Head of caudate nucleus (tissue), 42 donors: Measurements from ENCODE around the gene DCAKD.

Experiments
- DNase-seq, 42 donors: peaks; one replicate each; pipeline versions ENCODE4 v3.0.0 to v3.0.0-alpha.2; 2020 to 2021; ENCODE audit warnings: mixed read lengths in 7 of 42
- intact Hi-C: fragments of 100-400 bp; cut with DNase I; formaldehyde crosslinking; loops from one replicate; pipeline ENCODE4 v1.15.0; 2022

Gene DCAKD, protein sequence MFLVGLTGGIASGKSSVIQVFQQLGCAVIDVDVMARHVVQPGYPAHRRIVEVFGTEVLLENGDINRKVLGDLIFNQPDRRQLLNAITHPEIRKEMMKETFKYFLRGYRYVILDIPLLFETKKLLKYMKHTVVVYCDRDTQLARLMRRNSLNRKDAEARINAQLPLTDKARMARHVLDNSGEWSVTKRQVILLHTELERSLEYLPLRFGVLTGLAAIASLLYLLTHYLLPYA

GRCh38 chr17:45051060-45051719 lies at the start of gene DCAKD:
Gene DCAKD, minus strand, starts transcription at chr17:45051632. Its CDS starts 16,747 bp downstream, at chr17:45034885.
- intact Hi-C loops: no loop called here
- DNase-seq: peak; percentile 74 to 97 (median 92)

DNA sequence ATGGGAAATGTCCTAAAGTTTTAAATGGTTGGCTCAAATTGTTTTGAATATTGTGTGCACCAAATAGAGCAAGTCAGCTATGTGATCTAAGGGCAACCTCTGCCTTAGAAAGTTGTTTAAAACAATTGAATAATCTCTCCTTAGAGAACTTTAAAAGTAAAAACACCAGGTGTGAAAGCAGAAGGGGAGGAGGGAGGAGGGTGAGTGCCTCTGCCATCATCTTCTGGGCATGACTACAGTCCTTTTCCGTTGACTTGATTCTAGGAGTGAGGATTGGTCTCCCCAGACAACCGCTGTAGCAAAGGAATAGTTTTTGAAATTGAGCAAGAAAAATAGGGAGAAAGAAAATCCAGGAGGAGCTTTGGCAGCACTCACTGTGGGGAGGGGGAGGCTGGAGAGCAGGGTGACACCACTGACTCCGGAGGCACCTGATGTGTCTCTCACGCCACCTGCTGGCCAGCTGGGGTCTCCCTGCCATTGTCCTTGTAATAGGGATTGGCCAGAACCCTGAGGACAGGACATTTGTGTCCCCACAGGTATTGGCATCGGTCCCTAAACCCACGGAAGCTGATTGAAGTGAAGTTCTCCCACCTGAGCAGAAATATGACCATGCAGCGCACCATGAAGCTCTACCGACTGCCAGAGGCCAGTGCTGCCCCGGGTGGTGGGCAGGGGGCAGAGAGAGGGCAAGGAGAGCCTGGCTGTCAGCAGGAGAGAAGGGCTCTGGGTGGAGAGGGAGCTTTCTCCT lies 47.6 kb upstream of the DCAKD start:
- DNase-seq: peak; percentile 57 to 94 (median 84)
- intact Hi-C loops: loop anchor here (5.0 kb wide), 1 partner anchor 187 kb away; no protein-coding TSS in a partner anchor

DNA sequence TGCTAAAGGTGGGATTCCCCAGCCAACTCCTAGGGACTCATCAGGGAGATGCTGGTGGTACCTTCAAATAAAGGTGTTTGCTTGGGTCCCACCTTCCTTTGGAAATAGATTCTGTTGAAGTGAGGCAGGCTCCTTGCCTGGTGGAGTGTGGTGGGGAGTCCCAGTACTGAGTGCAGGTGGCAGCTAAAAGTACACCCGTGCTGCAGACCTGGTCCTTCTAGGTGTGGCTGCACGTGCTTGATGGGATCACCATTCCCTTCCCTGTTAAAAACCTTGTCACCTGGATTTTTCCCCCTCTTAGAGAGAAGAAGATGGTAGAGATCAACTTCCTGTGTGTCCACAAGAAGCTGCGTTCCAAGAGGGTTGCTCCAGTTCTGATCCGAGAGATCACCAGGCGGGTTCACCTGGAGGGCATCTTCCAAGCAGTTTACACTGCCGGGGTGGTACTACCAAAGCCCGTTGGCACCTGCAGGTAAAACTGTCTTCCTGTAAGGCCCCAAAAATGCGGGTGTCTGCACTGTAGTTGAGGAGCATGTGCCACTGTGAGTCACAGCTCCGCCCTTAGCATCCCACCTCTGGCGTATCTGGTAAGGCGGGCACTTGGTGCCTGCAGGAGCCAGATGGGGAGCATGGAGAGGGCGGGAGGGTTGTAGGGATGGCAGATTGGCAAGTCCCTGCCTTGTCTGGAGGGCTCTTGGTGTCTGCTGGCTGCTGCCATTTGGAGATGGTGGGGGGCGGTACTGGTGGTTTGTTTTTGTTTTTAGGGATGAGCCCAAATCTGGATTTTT lies 46.8 kb upstream of the DCAKD start:
- DNase-seq: peak in 33 of 42 donors; percentile 19 to 81 (median 54)
- intact Hi-C loops: loop anchor here (5.0 kb wide), 1 partner anchor 186 kb away; no protein-coding TSS in a partner anchor

DNA sequence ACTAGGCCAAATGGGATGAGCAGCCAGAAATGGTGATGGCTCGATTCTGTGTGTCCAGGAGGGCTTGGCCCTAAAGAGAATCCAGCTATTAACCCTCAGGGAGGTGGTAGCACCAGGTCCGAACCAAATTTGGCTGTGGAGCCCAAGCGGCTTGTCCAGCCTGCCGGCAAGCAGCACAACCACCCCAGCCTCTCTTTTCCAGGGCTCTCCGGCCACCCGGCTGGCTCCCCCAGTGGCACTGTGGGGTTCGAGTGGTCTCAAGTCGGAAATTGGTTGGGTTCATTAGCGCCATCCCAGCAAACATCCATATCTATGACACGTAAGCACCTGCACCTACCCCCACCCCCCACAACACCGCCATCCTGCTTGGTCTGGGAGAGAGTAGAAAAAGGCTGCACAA lies 45.5 kb upstream of the DCAKD start:
- DNase-seq: no peak

DNA sequence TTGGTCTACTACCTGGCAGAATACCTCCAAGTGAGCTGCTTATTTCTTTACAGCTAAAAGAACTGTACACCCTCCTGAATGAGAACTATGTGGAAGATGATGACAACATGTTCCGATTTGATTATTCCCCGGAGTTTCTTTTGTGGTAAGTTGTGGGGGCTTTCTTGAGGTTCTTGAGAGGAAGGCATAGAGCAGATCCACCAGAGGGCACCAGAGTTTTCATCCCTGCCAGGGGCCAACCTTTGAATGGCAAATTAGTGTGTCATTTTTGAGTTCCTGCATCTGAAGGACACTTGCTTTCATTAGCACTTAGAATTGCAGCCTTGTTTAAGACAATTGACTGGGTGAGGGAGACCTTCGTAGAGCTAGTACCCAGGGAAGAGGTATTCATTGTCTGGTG lies 44.7 kb upstream of the DCAKD start:
- peak in 6 of 42 donors; percentile 20 to 53 (median 24) for DNase-seq
- intact Hi-C loops: loop anchor here (5.0 kb wide), 1 partner anchor 184 kb away; no protein-coding TSS in a partner anchor

More for the DNA sequence above, 45.5 kb upstream of the DCAKD start:
- intact Hi-C loops: loop anchor here (5.0 kb wide), 1 partner anchor 185 kb away; no protein-coding TSS in a partner anchor

DNA sequence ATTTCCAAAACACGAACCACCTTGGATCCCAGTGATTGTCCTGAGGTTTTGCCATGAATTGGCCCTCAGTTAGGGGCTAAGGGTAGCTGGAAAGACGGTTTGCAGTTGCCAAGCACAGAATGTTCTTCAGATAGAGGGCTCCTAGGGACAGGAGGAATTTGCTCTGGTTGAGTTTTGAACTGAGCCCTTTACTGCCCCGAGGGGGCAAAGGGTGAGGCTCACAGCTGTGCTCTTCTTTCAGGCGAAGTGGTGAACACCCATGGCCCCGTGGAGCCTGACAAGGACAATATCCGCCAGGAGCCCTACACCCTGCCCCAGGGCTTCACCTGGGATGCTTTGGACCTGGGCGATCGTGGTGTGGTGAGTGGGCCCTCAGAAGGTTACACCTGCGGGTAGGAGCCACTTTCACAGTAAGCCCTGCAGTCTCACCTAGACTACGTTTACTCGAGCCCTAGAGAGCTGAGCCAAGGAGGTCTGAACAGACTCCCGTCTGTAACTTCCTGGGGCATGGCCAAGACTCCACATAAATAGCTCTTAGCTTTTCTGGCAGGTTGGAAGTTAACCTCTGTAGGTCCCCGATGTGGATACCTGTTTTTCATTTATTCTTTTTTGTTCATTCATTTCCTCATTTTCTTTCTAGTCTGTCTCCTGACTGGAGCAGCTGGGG lies 42.1 kb upstream of the DCAKD start:
- intact Hi-C loops: loop anchor here (5.0 kb wide), 1 partner anchor 36 kb away; no protein-coding TSS in a partner anchor
- DNase-seq: peak in 3 of 42 donors; percentile 5 to 30 (median 25)

- DNase-seq: peak; percentile 77 to 98 (median 92)
- intact Hi-C loops: loop anchor here (5.0 kb wide), 1 partner anchor 36 kb away; no protein-coding TSS in a partner anchor
These were observed 41.5 kb upstream of the DCAKD start for GRCh38 chr17:45092911-45093430.

- no peak for DNase-seq
- intact Hi-C loops: loop anchor here (5.0 kb wide), 1 partner anchor 35 kb away; no protein-coding TSS in a partner anchor
These were observed 40.5 kb upstream of the DCAKD start for GRCh38 chr17:45091778-45092425.

- intact Hi-C loops: loop anchor here (5.0 kb wide), 1 partner anchor 33 kb away; no protein-coding TSS in a partner anchor
- no peak for DNase-seq
These were observed 39.3 kb upstream of the DCAKD start for GRCh38 chr17:45090711-45091110.

DNA sequence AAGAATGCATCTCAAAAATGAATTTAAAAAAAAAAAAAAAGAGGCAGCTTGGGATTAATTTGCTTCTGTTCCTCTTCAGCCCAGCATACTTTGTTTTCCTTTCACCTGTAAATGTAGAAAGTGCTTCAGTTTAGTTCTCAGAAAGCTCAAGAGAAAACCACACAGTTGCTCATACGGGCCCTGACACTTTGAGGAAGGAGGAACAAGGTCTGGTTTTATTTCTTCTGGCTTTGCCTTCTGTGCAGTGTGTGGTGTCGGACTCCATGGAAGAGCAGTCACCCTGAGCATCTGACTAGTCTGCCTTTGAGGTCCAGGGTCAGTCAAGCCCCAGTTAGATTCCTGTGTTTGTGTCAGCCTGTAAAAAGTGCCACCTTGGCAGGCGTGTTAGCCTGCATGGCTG lies 37.3 kb upstream of the DCAKD start:
- DNase-seq: no peak
- intact Hi-C loops: no loop called here

DNA sequence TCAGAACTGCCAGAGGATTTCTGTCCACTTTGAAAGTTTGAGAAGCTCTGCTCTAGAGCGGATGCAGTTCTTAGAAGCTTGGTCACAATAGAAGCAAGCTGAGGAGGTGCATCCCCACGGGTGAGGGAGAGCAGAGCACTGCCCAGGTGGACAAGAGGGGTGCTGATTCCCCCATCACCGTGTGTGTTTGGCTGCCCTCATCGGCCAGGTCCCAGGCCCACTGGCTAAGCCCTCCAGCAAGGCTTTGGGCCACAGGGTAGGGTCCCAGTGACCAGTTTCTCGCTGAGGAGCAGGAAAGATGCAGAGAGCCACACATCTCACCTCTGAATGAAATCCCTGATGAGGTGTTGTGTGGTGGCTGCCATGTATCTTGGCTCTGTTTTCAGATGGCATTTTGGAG lies 36.5 kb upstream of the DCAKD start:
- DNase-seq: no peak
- intact Hi-C loops: no loop called here

DNA sequence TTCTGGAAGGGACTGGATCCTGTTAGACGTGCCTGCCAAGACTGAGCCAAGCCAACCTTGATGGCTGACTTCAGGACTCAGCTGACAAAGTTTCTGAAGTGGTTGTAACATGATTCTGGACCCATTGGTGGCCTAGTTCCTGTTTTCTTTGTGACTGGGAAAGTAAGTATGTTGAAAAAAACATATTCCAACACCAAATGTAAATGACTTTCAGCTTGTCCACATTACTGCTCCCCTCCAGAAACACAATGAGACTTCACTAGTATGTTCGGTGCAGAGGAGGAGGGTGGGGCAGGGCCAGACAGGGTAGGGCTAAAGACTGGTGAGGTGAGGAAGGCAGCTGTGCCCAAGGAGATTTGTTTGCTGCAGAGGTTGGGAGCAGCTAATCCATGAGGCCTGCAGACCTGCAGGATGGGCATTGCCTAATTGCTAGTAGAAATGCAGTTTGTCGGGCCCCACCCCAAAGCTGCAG lies 36.1 kb upstream of the DCAKD start:
- DNase-seq: no peak
- intact Hi-C loops: no loop called here

DNA sequence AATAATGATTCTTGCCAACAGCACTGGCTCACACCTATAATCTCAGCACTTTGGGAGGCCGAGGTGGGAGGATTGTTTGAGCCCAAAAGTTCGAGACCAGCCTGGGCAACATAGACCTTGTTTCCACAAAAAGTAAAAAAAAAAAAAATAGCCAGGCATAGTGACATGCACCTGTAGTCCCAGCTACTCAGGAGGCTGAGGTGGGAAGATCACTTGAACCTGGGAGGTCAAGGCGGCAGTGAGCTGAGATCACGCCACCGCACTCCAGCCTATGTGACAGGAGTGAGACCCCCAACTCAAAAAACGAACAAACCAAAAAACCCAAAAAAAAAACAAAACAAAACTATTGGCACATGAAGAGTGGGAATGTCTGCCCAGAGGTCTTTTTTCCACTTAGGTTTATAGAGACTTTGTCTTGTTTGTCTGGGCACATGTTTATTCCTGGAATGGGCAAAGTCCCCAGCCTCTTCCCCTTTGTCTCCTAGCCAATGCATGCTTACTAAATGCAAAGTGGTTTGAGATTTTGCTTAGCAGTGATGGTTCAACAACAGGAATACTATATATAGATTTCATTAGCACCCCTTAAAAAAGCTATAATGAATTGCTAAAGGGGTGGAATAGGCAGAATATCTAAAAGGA lies 35.6 kb upstream of the DCAKD start:
- peak in 2 of 42 donors; percentile 27 to 29 for DNase-seq
- intact Hi-C loops: no loop called here

GRCh38 chr17:45086391-45086790 lies 35.0 kb upstream of the DCAKD start:
- intact Hi-C loops: no loop called here
- peak in 1 of 42 donors; percentile 30 for DNase-seq

- DNase-seq: peak in 8 of 42 donors; percentile 10 to 62 (median 32)
- intact Hi-C loops: no loop called here
These were observed 29.7 kb upstream of the DCAKD start for GRCh38 chr17:45081047-45081703.

- no peak for DNase-seq
- intact Hi-C loops: no loop called here
These were observed 26.2 kb upstream of the DCAKD start for GRCh38 chr17:45077643-45078042.
